GM12875 (cell line): ENCODE results near the gene PARL.

Experiments used
- H3K4me3 ChIP-seq: one replicate; pipeline ENCODE4 v1.5.1; 2011; ENCODE audit warnings: low read depth, low read length, control low read depth
- TF ChIP-seq, protein P1 (sequence below): IDR thresholded peaks from 2 replicates; pipeline ENCODE4 v1.5.1; 2011; ENCODE audit warnings: low read depth, mild to moderate bottlenecking, control low read depth, inconsistent platforms, low read length, moderate library complexity, borderline replicate concordance; ENCODE audit not compliant: insufficient read depth

The PARL gene

DNA sequence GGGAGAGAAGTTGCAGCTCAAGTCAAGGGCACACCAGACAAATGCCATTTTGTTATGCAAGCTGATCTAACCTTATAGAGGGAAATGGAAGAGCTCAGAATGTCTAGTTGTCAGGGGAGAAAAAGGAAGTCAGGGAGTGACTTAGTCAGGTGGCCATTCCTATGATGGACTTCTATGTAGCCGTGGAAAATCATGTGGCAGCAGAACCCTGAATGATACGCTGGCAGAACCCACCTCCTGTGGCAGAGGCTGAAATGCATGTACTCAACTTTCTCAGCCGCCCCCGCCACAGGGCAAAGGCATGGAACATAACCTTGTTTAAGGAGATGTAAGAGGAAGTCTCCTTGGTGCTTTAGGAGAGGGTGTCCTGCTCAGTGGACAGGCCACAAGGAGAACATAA is 37.7 kb upstream of the PARL start:
- no peak overlapping the region for H3K4me3 ChIP-seq
- TF ChIP-seq, protein P1, sequence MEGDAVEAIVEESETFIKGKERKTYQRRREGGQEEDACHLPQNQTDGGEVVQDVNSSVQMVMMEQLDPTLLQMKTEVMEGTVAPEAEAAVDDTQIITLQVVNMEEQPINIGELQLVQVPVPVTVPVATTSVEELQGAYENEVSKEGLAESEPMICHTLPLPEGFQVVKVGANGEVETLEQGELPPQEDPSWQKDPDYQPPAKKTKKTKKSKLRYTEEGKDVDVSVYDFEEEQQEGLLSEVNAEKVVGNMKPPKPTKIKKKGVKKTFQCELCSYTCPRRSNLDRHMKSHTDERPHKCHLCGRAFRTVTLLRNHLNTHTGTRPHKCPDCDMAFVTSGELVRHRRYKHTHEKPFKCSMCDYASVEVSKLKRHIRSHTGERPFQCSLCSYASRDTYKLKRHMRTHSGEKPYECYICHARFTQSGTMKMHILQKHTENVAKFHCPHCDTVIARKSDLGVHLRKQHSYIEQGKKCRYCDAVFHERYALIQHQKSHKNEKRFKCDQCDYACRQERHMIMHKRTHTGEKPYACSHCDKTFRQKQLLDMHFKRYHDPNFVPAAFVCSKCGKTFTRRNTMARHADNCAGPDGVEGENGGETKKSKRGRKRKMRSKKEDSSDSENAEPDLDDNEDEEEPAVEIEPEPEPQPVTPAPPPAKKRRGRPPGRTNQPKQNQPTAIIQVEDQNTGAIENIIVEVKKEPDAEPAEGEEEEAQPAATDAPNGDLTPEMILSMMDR, result no peak

DNA sequence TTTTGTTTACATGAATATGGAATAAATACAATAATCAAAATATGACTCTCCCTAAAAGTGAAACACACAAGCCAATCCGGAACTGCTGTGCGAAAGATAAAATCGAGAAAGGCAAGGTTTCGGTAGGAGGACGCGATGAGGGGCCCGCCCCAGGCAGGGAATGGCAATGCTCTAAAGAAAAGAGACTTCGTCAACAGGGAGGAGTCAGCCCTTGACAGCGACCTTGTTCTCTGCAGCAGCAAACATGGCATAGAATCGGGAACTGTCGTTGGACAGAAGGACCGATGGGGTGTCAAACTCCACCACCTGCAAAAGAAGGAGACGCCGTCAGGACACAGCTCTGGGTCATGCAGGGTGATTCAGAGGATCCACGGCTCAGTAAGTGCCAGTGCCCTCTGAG is 36.4 kb upstream of the PARL start:
- TF ChIP-seq, protein P1, result no peak
- H3K4me3 ChIP-seq, result no peak overlapping the region

DNA sequence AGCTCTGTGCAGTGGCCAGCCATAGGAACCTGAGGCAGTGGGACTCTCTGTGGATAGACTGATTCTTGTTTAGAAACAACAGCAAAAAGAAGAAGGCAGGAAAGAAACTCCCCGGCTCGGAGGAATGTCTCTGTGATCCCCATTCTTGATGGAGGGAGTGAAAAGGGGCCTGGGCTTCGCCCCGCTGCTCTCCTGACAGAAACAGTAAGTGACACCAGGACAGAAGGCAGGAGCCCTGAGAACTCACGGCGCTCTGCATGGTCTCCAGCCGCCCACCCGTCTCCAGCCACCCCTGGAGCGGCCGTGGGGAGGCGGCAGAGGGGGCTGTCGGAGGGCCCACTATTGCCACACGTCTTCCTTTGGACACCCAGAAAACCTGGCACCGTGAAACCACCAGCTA is 35.7 kb upstream of the PARL start:
- TF ChIP-seq, protein P1, result no peak

DNA sequence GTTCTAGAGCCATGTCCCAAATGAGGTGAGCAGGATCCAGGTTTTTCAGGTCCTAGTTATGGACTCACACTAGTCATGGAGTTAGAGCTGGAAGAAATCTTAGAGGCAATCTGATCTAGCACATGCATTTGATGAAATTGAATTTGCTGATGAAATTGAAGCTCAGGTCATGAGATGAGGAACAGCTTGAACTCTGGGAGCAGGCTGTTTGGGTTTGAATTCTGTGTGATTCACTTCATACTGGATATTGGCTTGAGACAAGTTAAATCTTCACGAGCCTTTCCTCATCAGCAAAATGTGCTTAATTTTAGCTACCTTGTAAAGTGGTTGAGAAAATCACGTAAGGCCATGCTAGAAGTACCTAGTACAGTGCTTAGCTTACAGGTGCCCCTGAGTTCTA is 33.5 kb upstream of the PARL start:
- H3K4me3 ChIP-seq, result no peak overlapping the region
- TF ChIP-seq, protein P1, result no peak

More for the DNA sequence above, 35.7 kb upstream of the PARL start:
- H3K4me3 ChIP-seq, result no peak overlapping the region

DNA sequence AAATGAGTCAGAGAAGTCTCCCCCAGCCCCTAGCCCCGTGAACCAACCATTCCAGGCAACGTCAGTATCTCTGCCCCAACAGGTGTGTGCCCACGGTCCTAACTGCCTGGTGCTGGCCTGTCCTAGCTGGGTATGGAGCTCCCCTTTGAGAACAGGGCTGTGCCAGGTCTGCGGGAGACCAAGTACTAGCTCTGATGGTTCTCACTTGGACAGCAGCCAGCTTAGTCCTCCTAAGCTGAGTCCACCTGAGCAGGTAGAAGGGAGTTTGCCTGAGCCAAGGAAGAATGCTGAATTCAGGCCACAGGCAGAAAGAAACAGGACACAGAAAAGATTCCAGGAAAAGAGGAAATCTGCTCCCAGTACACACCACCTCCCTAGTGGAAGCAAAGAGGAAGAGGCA is 33.1 kb upstream of the PARL start:
- TF ChIP-seq, protein P1, result no peak

DNA sequence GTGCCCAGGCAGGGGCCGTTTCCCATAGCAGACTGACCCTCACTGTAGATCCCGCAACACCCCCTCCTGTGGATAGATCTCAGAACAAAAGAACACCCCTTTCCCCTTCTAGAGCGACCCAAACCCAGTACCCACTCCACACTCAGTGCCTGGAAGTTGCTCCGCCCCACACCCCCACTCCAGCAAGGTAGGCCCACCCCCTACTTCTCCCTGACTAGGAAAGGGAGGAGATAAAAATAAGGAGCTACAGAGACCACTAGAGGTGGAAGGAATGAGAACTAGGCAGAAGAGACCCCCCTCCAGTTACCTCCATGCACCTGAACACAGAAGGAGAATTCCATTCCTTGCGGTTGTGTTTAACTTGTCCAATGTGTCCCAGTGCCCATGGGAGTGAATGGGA is 30.2 kb upstream of the PARL start:
- TF ChIP-seq, protein P1, result no peak
- no peak overlapping the region for H3K4me3 ChIP-seq

More for the DNA sequence above, 33.1 kb upstream of the PARL start:
- no peak overlapping the region for H3K4me3 ChIP-seq

DNA sequence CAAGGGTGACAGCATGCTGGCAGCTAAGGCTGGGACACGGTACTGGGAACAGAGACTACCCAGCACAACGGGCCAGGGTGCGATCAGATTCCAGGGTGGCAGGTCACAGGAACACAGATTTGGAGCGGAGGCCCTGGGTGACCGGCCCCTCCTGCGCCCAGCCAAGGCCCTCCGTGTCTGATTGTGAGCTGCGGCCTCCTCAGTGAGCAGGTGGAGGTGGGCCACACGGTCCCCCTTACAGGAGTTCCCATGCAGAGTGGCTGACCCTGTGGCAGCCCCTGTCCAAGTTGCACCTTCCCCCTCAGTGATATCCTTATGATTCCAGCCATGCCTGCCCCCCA is 28.9 kb upstream of the PARL start:
- TF ChIP-seq, protein P1, result no peak
- no peak overlapping the region for H3K4me3 ChIP-seq
